Measurements from ENCODE around the gene CD79B.

Gene CD79B

GRCh38 chr17:63950940-63951907, 19.1 kb upstream of the CD79B start:
- DNase-seq: no peak

- DNase-seq: no peak
These were observed 17.6 kb upstream of the CD79B start for GRCh38 chr17:63949576-63950250.

GRCh38 chr17:63948521-63948920, 16.4 kb upstream of the CD79B start:
- no peak for DNase-seq

- no peak for DNase-seq
These were observed 15.7 kb upstream of the CD79B start for GRCh38 chr17:63947711-63948330.

- no peak for DNase-seq
These were observed 14.6 kb upstream of the CD79B start for GRCh38 chr17:63946440-63947363.

GRCh38 chr17:63945784-63946439, 13.8 kb upstream of the CD79B start:
- no peak for DNase-seq

GRCh38 chr17:63944736-63945499, 12.8 kb upstream of the CD79B start:
- DNase-seq: no peak

- no peak for DNase-seq
These were observed 11.6 kb upstream of the CD79B start for GRCh38 chr17:63943745-63944144.

- no peak for DNase-seq
These were observed 10.3 kb upstream of the CD79B start for GRCh38 chr17:63942309-63942985.

GRCh38 chr17:63941751-63942150, 9.6 kb upstream of the CD79B start:
- DNase-seq: no peak

GRCh38 chr17:63941162-63941561, 9.0 kb upstream of the CD79B start:
- no peak for DNase-seq

GRCh38 chr17:63940584-63940983, 8.5 kb upstream of the CD79B start:
- no peak for DNase-seq

GRCh38 chr17:63939884-63940283, 7.8 kb upstream of the CD79B start:
- DNase-seq: no peak

- DNase-seq: no peak
These were observed 7.3 kb upstream of the CD79B start for GRCh38 chr17:63939401-63939800.

- DNase-seq: no peak
These were observed 5.8 kb upstream of the CD79B start for GRCh38 chr17:63937920-63938319.

GRCh38 chr17:63937319-63937718, 5.2 kb upstream of the CD79B start:
- no peak for DNase-seq

- DNase-seq: no peak
These were observed 2.3 kb upstream of the CD79B start for GRCh38 chr17:63934183-63935112.

- DNase-seq: no peak
These were observed 1.5 kb upstream of the CD79B start for GRCh38 chr17:63933598-63933997.

GRCh38 chr17:63932721-63933120, 590 bp upstream of the CD79B start:
- DNase-seq: no peak
